DND-41 (cell line): ENCODE measurements around the gene KDM1B.

ENCODE experiments used
- ATAC-seq: fragments of 200-7000 bp; cut with Tn5 transposase; 3 replicates; pipeline ENCODE4 v1.9.1; 2021; ENCODE audit warnings: low read depth; ENCODE audit not compliant: insufficient read depth
- DNase-seq: peaks from one replicate; pipeline ENCODE4 v3.0.0-alpha.2; 2020
- H2AFZ ChIP-seq: 2 replicates; pipeline ENCODE4 v1.6.0; 2012; ENCODE audit warnings: low read depth, low read length
- H3K27ac ChIP-seq: 2 replicates; pipeline ENCODE4 v1.5.1; 2012; ENCODE audit warnings: low read length, inconsistent platforms
- H3K27me3 ChIP-seq: fragments of 200-600 bp; sonication (generic); 2 replicates; pipeline ENCODE4 v1.6.0; 2012; ENCODE audit warnings: low read length, mild to moderate bottlenecking, inconsistent platforms; ENCODE audit not compliant: insufficient read depth, poor library complexity
- H3K36me3 ChIP-seq: 2 replicates; pipeline ENCODE4 v1.5.1; 2012; ENCODE audit warnings: low read length, inconsistent platforms; ENCODE audit not compliant: insufficient read depth
- H3K4me1 ChIP-seq: 2 replicates; pipeline ENCODE4 v1.5.1; 2012; ENCODE audit warnings: mild to moderate bottlenecking, low read length; ENCODE audit not compliant: insufficient read depth
- H3K4me2 ChIP-seq: 2 replicates; pipeline ENCODE4 v1.6.0; 2012; ENCODE audit warnings: mild to moderate bottlenecking, moderate library complexity, low read length, inconsistent platforms; ENCODE audit not compliant: insufficient read depth
- H3K4me3 ChIP-seq, 2 experiments: fragments of 200-600 bp in 1 of 2; shearing (Covaris generic) in 1 of 2; 2 replicates each; pipeline ENCODE4 v1.5.1; 2012 to 2016; ENCODE audit warnings: inconsistent platforms in 2 of 2, low read length in 2 of 2, mild to moderate bottlenecking in 2 of 2, low read depth in 1 of 2, moderate library complexity in 1 of 2
- H3K79me2 ChIP-seq: 2 replicates; pipeline ENCODE4 v1.6.0; 2012; ENCODE audit warnings: low read length, inconsistent platforms; ENCODE audit not compliant: insufficient read depth
- H3K9ac ChIP-seq: 2 replicates; pipeline ENCODE4 v1.6.0; 2012; ENCODE audit warnings: low read depth, mild to moderate bottlenecking, inconsistent platforms, low read length, moderate library complexity
- H3K9me3 ChIP-seq: 2 replicates; pipeline ENCODE4 v1.5.1; 2012; ENCODE audit warnings: low read length, moderate library complexity, mild to moderate bottlenecking, inconsistent platforms; ENCODE audit not compliant: insufficient read depth, severe bottlenecking
- H4K20me1 ChIP-seq: 2 replicates; pipeline ENCODE4 v1.6.0; 2012; ENCODE audit warnings: low read length; ENCODE audit not compliant: insufficient read depth
- EZH2 ChIP-seq: IDR thresholded peaks from 3 replicates; pipeline ENCODE4 v1.6.1; 2012; ENCODE audit warnings: borderline replicate concordance, low read depth, mild to moderate bottlenecking, moderate library complexity, low read length, inconsistent platforms; ENCODE audit not compliant: severe bottlenecking
- TF ChIP-seq, protein P1 (sequence below): IDR thresholded peaks from 2 replicates; pipeline ENCODE4 v1.5.1; 2012; ENCODE audit warnings: borderline replicate concordance, low read length, moderate library complexity, mild to moderate bottlenecking; ENCODE audit not compliant: poor library complexity, severe bottlenecking; ENCODE audit errors: extremely low read depth

KDM1B gene

DNA sequence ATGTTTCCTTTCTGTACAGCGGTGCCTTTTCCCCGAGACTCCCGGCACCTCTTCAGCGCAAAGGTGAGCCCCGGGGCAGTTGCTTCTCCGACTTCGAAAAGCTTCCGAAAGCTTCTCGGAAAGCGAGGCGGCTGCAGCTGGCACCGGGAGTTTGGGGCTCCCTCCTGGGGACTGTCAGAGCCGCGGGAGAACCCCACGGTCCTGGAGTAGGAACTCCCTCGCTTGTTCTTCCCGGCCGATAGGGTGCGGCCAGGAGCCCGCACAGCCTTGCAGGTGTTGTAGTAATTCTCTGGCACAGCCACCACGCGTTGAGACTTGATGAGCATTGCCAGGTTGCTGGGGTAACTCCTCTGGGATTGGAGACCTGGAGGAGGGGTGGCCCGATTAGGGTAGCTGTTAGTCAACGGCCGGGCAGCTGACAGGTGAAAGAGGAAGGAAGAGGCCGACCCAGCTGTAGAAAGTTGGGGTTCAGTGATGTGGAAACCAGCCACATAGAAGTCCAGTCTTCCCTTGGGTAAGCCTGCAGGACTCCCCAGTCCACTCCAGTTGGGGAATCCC is 721 bp downstream of the KDM1B start:
- TF ChIP-seq, protein P1, sequence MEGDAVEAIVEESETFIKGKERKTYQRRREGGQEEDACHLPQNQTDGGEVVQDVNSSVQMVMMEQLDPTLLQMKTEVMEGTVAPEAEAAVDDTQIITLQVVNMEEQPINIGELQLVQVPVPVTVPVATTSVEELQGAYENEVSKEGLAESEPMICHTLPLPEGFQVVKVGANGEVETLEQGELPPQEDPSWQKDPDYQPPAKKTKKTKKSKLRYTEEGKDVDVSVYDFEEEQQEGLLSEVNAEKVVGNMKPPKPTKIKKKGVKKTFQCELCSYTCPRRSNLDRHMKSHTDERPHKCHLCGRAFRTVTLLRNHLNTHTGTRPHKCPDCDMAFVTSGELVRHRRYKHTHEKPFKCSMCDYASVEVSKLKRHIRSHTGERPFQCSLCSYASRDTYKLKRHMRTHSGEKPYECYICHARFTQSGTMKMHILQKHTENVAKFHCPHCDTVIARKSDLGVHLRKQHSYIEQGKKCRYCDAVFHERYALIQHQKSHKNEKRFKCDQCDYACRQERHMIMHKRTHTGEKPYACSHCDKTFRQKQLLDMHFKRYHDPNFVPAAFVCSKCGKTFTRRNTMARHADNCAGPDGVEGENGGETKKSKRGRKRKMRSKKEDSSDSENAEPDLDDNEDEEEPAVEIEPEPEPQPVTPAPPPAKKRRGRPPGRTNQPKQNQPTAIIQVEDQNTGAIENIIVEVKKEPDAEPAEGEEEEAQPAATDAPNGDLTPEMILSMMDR, result peak; percentile 39
- no peak for TF ChIP-seq EZH2
- Histone ChIP-seq H3K36me3 (peaks cover 2% of the 10 kb centered on the region; the same call in 1 of the 2 replicates), H3K27ac (peak overlapping the region; percentile 74; the same call in 1 of the 2 replicates), H3K9ac (peak overlapping the region; percentile 76), H3K79me2 (no peaks in the 10 kb centered on the region), H3K4me1 (peaks cover 30% of the 10 kb centered on the region), H3K27me3 (no peaks in the 10 kb centered on the region), H3K4me3 (peak overlapping the region; percentile 45 to 77; a peak in 3 of 4 replicates), H4K20me1 (no peaks in the 10 kb centered on the region), H3K9me3 (no peaks in the 10 kb centered on the region), H2AFZ (peak overlapping the region; percentile 95), H3K4me2 (peak overlapping the region; percentile 93)
- DNase-seq (peak; percentile 42), ATAC-seq (peak; percentile 8; the same call in 2 of the 3 replicates)

DNA sequence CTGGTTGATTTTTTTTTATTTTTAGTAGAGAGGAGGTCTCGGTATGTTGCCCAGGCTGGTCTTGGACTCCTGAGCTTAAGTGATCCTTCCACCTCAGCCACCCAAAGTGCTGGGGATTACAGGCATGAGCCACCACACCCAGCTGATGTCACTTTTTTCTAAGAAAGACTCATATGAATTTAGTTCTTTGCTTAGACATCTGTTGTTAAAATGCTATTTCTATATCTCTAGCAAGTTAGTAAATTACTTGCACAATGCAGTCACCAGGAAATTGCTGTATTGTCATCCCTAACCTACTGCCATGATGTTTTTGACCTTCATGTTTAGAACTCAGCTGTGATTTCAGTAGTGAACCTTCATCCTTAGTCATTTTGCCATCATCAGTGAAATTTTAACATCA is 5.7 kb downstream of the KDM1B start:
- ATAC-seq (no peak), DNase-seq (no peak)
- H3K27ac ChIP-seq, result no peak overlapping the region
- no peak overlapping the region for H2AFZ ChIP-seq
- no peak overlapping the region for H3K4me3 ChIP-seq
- H3K27me3 ChIP-seq, result no peaks in the 10 kb centered on the region
- H3K9ac ChIP-seq, result no peak overlapping the region
- H3K9me3 ChIP-seq, result no peaks in the 10 kb centered on the region
- TF ChIP-seq, protein P1, result no peak
- TF ChIP-seq EZH2, result no peak
- H3K4me1 ChIP-seq, result peaks cover 7% of the 10 kb centered on the region
- peaks cover 19% of the 10 kb centered on the region for H3K36me3 ChIP-seq
- H3K4me2 ChIP-seq, result no peak overlapping the region
- H4K20me1 ChIP-seq, result no peaks in the 10 kb centered on the region
- no peaks in the 10 kb centered on the region for H3K79me2 ChIP-seq

DNA sequence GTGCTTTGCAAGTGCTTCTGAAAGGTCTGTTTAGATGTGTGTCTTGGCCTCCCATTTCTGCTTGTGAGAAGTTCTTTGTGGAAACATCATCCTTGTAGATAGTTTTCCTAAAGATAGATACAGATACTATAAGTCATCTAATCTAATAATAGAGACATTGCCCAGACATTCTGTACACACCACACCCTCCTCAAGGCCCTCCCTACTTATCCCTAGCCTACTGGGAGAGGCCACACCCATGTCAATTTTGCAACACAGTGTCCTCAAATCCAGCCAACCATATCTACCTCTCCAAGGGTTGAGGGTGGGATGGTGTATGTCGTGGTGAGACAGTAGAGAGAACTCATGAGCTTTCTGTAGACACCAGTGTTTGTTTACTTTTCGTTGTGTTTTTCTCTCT is 6.2 kb downstream of the KDM1B start:
- H3K27me3 ChIP-seq, result no peaks in the 10 kb centered on the region
- H3K79me2 ChIP-seq, result no peaks in the 10 kb centered on the region
- no peak overlapping the region for H3K4me3 ChIP-seq
- no peak overlapping the region for H3K9ac ChIP-seq
- H2AFZ ChIP-seq, result no peak overlapping the region
- no peak overlapping the region for H3K4me2 ChIP-seq
- DNase-seq (no peak), ATAC-seq (no peak)
- peaks cover 22% of the 10 kb centered on the region for H3K36me3 ChIP-seq
- H3K4me1 ChIP-seq, result peaks cover 2% of the 10 kb centered on the region
- H3K27ac ChIP-seq, result no peak overlapping the region
- no peaks in the 10 kb centered on the region for H4K20me1 ChIP-seq
- TF ChIP-seq, protein P1, result no peak
- no peak for TF ChIP-seq EZH2
- no peaks in the 10 kb centered on the region for H3K9me3 ChIP-seq

DNA sequence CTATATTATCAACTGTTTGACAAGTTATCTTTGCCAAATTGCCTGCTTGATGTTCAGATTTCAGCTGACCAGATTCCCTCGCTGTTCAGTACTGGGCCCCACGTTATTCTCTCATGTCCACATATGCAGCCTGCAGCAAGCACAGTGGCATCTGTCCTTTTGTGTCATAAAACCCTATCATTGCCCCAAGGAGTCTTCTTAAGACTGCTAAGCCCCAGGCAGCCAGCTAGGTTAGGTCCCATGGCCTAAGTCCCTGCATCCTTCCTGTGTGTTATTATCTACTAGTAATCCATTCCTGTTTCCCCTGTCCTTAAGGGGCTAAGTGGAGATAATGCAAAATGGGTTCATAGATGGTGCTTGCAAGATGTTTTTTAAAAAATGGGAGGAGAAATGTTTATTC is 7.2 kb downstream of the KDM1B start:
- H3K9me3 ChIP-seq, result no peaks in the 10 kb centered on the region
- H3K79me2 ChIP-seq, result no peaks in the 10 kb centered on the region
- no peak overlapping the region for H2AFZ ChIP-seq
- H3K36me3 ChIP-seq, result peaks cover 27% of the 10 kb centered on the region
- no peaks in the 10 kb centered on the region for H3K27me3 ChIP-seq
- H3K27ac ChIP-seq, result no peak overlapping the region
- TF ChIP-seq, protein P1, result no peak
- no peak for TF ChIP-seq EZH2
- no peak overlapping the region for H3K9ac ChIP-seq
- ATAC-seq (no peak), DNase-seq (no peak)
- H3K4me3 ChIP-seq, result no peak overlapping the region
- no peak overlapping the region for H3K4me2 ChIP-seq
- H4K20me1 ChIP-seq, result no peaks in the 10 kb centered on the region
- H3K4me1 ChIP-seq, result no peaks in the 10 kb centered on the region
